SK-N-SH treated with all-trans-retinoic acid at 6 μM for 48 hours (cell line): ENCODE measurements around the gene PUM1.

Experiments used
- CREB5 ChIP-seq: fragments of 250-450 bp; sonication (Bioruptor Pico); IDR thresholded peaks from 2 replicates; pipeline ENCODE4 v1.5.1; 2020; ENCODE audit warnings: low read depth, mild to moderate bottlenecking, moderate library complexity
- GLIS3 ChIP-seq: fragments of 250-450 bp; sonication (Bioruptor Pico); IDR thresholded peaks from 2 replicates; pipeline ENCODE4 v1.5.0; 2020; ENCODE audit warnings: mild to moderate bottlenecking, moderate library complexity
- ISL1 ChIP-seq: fragments of 250-450 bp; sonication (Bioruptor Pico); IDR thresholded peaks from 2 replicates; pipeline ENCODE4 v2.1.2; 2022; ENCODE audit warnings: mild to moderate bottlenecking, moderate library complexity
- OSR1 ChIP-seq: fragments of 250-450 bp; sonication (Bioruptor Pico); IDR thresholded peaks from 2 replicates; pipeline ENCODE4 v1.8.0; 2022; ENCODE audit warnings: moderate library complexity, mild to moderate bottlenecking, inconsistent platforms
- PPARA ChIP-seq: fragments of 250-450 bp; sonication (Bioruptor Pico); IDR thresholded peaks from 2 replicates; pipeline ENCODE4 v1.5.0; 2020; ENCODE audit warnings: mild to moderate bottlenecking, borderline replicate concordance
- RARB ChIP-seq: fragments of 250-450 bp; sonication (Bioruptor Pico); IDR thresholded peaks from 2 replicates; pipeline ENCODE4 v1.8.0; 2021; ENCODE audit warnings: mild to moderate bottlenecking, moderate library complexity
- TSHZ2 ChIP-seq: fragments of 250-450 bp; sonication (Bioruptor Pico); IDR thresholded peaks from 2 replicates; pipeline ENCODE4 v1.5.0; 2020; ENCODE audit warnings: mild to moderate bottlenecking, moderate library complexity
- ZFP3 ChIP-seq: fragments of 250-450 bp; sonication (Bioruptor Pico); IDR thresholded peaks from 2 replicates; pipeline ENCODE4 v1.5.0; 2020; ENCODE audit warnings: mild to moderate bottlenecking, moderate library complexity
- ZFP30 ChIP-seq: fragments of 450-650 bp; formaldehyde crosslinking; IDR thresholded peaks from 2 replicates; pipeline ENCODE4 v1.5.0; 2022; ENCODE audit warnings: mild to moderate bottlenecking, moderate library complexity
- ZNF565 ChIP-seq: fragments of 450-650 bp; formaldehyde crosslinking; conservative IDR thresholded peaks from 2 replicates; pipeline ENCODE4 v1.5.0; 2020; ENCODE audit warnings: low read depth, mild to moderate bottlenecking, moderate library complexity
- ZNF70 ChIP-seq: fragments of 450-650 bp; formaldehyde crosslinking; IDR thresholded peaks from 2 replicates; pipeline ENCODE4 v1.5.0; 2020; ENCODE audit warnings: mild to moderate bottlenecking, moderate library complexity
- ZNF8 ChIP-seq: fragments of 450-650 bp; formaldehyde crosslinking; IDR thresholded peaks from 2 replicates; pipeline ENCODE4 v1.5.0; 2020; ENCODE audit warnings: mild to moderate bottlenecking, moderate library complexity
- TF ChIP-seq, protein P1 (sequence below): fragments of 250-450 bp; sonication (Bioruptor Pico); IDR thresholded peaks from 2 replicates; pipeline ENCODE4 v1.8.0; 2020; ENCODE audit warnings: mild to moderate bottlenecking, moderate library complexity, borderline replicate concordance
- TF ChIP-seq, protein P2 (sequence below): fragments of 250-450 bp; sonication (Bioruptor Pico); IDR thresholded peaks from 2 replicates; pipeline ENCODE4 v1.8.0; 2021; ENCODE audit warnings: low read depth, mild to moderate bottlenecking, moderate library complexity, borderline replicate concordance

- no peak for TF ChIP-seq CREB5 (CRISPR knock-in tag)
- TF ChIP-seq ZFP3 = no peak
- TF ChIP-seq GLIS3 (CRISPR knock-in tag) = no peak
- TF ChIP-seq TSHZ2 = no peak
- TF ChIP-seq ZNF70 = no peak
- no peak for TF ChIP-seq ZNF565 (CRISPR knock-in tag)
- TF ChIP-seq RARB = no peak
- TF ChIP-seq ISL1 (CRISPR knock-in tag) = no peak
- TF ChIP-seq ZNF8 (CRISPR knock-in tag) = no peak
- no peak for TF ChIP-seq PPARA (CRISPR knock-in tag)
- TF ChIP-seq OSR1 (CRISPR knock-in tag) = no peak
- TF ChIP-seq, protein P1, sequence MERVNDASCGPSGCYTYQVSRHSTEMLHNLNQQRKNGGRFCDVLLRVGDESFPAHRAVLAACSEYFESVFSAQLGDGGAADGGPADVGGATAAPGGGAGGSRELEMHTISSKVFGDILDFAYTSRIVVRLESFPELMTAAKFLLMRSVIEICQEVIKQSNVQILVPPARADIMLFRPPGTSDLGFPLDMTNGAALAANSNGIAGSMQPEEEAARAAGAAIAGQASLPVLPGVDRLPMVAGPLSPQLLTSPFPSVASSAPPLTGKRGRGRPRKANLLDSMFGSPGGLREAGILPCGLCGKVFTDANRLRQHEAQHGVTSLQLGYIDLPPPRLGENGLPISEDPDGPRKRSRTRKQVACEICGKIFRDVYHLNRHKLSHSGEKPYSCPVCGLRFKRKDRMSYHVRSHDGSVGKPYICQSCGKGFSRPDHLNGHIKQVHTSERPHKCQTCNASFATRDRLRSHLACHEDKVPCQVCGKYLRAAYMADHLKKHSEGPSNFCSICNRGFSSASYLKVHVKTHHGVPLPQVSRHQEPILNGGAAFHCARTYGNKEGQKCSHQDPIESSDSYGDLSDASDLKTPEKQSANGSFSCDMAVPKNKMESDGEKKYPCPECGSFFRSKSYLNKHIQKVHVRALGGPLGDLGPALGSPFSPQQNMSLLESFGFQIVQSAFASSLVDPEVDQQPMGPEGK (CRISPR knock-in tag) = no peak
- TF ChIP-seq ZFP30 (CRISPR knock-in tag) = no peak
- TF ChIP-seq, protein P2, sequence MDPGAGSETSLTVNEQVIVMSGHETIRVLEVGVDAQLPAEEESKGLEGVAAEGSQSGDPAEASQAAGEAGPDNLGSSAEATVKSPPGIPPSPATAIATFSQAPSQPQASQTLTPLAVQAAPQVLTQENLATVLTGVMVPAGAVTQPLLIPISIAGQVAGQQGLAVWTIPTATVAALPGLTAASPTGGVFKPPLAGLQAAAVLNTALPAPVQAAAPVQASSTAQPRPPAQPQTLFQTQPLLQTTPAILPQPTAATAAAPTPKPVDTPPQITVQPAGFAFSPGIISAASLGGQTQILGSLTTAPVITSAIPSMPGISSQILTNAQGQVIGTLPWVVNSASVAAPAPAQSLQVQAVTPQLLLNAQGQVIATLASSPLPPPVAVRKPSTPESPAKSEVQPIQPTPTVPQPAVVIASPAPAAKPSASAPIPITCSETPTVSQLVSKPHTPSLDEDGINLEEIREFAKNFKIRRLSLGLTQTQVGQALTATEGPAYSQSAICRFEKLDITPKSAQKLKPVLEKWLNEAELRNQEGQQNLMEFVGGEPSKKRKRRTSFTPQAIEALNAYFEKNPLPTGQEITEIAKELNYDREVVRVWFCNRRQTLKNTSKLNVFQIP (CRISPR knock-in tag) = no peak
Measured at GRCh38 chr1:30995990-30996612, 69.4 kb downstream of the PUM1 start.
